Islet of Langerhans (tissue), 1 donor: ENCODE results near the gene SIAH3.
"Not testable (repeated sequence)": the region's sequence is repeated elsewhere in the genome, so short reads cannot be mapped to it uniquely, and the experiment has no call there.

Experiments used
- FAIRE-seq: peaks from one replicate; lab custom pipeline; 2011; peaks lifted over from hg19 to GRCh38; lab: Jason Lieb, UNC

The SIAH3 gene, protein sequence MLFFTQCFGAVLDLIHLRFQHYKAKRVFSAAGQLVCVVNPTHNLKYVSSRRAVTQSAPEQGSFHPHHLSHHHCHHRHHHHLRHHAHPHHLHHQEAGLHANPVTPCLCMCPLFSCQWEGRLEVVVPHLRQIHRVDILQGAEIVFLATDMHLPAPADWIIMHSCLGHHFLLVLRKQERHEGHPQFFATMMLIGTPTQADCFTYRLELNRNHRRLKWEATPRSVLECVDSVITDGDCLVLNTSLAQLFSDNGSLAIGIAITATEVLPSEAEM

DNA sequence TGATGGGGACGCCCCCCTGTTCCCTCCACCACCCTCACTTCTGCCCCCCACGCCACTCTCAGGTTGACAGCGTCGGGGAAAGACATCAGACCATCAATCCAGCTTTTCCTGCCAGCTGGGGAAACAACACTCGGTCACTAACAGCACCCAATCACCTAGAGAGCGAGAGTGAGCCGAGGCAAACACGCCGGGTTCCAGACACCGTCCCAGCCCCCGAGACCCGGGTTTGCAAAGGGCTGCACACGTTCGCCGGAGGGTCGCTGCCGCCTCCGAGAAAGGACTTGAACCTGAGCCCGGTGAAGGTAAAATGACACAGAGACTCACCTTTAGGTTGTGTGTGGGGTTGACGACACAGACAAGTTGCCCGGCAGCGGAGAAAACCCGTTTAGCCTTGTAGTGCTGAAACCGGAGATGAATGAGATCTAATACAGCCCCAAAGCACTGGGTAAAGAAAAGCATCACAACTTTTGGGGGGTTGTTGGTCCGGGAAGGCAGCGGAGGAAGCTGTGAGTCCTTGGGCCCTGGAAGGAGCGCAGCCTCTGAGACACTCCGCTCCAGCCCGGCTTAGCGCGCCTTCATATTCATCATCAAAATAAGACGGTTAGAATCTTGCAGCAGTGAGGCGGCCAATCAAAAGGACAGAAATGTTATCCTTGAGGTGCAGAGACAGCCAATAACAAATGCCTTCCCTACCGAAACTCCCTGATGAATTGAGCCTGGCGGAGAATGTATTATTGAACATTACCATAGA is at the start of gene SIAH3:
Gene SIAH3, minus strand, starts transcription at position 583 of the 751 bp plus-strand sequence. Its CDS starts 124 bp downstream, at position 459.
- FAIRE-seq: no peak

DNA sequence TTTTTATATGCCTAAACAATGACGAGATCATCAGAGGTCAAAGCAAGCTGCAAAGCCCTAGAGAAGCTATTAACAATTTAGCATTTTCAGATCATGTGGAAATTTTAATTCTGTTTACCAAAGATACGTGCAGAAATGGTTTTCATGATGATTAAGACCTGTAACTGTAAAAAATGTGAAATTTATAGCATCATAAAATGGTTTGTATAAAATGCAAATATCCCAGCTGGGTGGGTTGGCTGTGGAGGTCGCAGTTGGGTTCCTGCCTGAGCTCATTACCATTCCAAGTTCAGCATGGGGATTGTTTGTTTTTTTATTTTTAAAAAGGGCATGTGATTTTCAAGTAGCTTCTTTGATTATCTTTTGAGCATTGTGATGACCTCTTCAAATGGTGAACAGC is 47.9 kb upstream of the SIAH3 start:
- no peak for FAIRE-seq

DNA sequence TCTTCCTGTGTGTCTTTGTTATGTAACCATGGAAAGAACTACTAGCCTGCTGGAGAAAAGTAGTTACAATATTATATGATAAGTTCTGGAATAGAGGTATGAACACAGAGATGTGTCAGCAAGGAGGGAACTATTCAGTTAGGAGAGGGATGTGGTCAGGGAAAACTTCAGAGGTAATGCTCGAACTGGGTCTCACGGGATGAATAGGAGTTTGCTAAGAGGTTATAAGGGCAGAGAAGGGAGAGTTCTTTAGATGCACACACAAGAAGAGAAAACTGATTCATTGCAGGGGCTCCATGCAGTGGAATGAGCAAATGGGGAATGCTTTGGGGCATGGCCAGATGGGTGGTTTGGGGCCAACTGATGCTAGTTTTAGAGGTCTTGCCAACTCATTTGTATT is 46.0 kb upstream of the SIAH3 start:
- FAIRE-seq: no peak

DNA sequence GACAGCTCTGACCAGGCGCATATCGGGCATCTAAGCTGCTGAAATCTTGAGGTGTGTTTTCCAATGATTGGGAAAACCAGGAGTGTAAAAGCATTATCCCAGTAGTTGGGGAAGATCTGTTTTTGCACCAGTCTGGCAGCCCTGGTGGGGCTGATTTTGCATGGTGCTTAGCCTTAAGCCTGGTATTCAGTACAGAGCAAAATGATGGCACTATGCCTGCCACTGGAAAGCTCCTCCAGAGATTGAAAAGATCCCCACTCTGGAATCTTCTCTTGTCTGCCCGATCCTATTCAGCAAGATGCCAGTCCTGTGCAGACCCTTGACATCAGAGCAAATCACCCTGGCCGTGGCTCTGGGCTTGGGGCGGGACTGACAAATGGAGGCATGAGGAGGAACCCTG is 44.7 kb upstream of the SIAH3 start:
- no peak for FAIRE-seq

DNA sequence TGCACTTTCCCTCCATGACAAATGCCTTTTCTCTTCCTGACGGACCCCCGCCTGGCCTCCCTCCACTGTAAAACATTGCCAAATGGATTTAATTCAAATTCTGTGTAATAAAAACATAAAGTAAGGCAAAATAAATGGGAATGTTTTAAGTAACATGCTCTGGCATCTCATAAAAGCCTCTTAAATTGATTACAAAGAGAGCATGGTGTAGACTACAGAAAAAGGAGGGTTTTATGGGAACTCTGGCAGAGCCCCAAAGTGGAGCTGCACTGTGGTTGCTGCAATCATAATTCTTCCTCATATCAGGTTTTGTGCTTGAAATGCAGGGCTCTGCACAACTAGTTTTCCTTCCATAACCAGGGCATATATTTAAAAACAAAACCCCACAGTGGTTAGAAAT is 44.3 kb upstream of the SIAH3 start:
- no peak for FAIRE-seq

DNA sequence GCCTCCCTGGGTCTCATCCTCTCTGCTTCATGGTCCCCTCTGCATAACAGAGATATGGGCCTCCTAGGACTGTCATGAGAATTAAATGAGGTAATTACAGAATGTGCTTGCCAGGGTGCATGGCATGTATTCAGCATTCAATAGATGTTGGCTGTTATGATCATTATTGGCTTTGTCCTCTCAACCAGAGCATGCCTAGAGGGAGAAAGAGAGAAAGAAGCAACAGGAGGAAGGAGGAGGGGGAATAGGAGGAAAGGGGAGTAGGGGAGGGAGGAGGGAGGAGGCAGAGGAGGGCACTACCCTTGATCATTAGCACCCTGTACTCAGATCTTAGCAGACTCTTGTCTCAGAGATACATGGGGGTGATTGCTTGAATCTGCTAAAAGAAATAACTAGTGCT is 41.0 kb upstream of the SIAH3 start:
- no peak for FAIRE-seq

DNA sequence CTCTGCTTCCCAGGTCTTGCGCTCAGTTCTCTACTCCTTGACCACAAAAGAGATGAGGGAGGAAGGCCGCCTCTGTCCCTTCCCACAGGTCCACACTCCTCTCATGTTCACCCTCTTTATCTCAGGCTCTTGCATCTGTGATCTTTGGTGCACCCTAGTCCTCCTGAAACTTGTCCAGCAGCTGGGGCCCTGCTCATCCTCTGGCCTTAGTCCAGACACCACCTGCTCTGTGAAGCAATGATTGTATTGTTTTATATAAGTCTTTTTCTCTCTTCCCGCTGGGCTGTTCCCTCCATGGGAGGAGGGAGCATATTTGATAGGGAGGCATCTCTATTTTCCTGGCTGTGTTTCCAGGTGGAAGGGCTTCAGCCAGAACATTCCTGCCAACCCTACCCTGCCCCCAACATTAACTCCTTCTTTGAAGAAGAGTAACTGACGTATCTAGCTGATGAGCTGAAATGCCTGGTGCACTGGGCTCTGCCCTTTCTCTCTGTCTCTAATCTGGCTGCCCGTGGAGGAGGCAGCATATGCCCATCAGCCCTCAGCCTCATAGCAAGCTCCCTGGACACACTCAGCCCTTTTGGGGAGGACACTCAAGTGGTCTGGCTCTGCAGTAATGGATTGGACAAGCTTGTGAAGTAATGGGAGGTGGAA is 38.2 kb upstream of the SIAH3 start:
- no peak for FAIRE-seq

DNA sequence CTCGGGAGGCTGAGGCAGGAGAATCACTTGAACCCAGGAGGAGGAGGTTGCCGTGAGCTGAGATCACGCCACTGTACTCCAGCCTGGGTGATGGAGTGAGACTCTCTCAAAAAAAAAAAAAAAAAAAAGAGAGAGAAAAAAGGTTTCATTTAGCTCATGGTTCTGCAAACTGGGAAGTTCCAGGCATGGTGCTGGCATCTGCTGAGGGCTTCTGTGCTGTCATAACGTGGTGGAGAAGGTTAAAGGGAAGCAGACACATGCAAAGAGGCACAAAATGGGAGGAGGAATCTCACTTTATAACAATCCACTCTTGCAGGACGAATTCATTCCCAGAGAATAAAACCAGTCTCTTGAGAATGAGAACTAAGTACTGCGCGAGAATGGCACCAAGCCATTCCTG is 34.9 kb upstream of the SIAH3 start:
- FAIRE-seq: no peak

DNA sequence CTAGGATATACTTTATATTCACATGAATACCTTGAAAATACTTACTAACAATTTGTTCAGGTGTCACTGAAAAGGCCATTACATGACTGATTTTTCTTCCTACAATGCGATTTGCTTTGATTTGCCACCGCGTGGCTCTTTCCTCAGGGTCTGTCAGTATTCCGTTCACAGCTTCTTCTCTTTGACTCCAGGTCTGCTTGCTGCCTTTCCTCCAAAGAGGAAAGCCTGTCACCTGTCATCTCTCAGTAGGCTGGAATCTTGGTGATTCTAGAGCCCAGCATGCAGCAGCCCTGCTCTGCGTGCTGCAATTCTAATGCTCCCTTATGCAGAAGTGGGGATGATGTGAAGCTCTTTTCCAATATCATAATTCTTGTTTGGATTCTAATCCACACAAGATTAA is 33.6 kb upstream of the SIAH3 start:
- FAIRE-seq: no peak

DNA sequence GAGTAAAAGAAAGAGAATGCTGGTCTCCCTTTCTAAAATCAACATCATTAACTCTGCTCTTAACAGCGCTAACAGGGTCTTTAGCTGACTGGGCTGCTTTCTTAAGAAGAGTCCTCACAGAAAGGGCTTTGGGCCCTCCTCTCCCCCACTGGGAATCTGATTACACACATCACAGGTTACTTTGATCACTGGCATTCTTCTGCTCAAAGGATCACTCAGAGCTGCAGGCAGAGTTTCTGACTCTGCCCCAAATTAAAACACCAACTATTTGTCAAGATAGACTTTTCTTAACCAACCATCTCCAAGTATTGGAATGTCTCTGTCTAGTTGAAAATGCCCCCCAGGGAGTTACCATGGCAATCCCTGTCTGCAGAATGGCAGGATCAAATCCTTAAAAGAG is 31.1 kb upstream of the SIAH3 start:
- FAIRE-seq: no peak

DNA sequence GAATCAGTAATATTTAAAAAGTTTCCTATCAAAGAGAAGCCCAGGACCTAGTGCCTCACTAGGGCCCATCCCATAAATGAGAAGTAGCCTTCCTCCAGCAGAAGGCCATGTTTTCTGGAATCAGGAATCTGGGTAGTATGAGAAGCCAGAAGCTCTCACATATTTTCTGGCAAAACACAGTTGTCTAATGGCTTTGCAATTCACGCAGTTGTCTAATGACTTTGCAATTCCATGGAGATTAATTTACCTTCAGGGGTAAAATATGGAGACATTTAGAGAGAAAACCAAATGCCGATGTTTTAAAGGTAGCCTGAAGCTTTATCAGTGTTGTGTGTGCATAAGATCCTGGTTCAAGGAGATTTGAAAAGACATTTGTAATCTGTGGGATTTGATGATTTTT is 29.8 kb upstream of the SIAH3 start:
- FAIRE-seq: no peak

DNA sequence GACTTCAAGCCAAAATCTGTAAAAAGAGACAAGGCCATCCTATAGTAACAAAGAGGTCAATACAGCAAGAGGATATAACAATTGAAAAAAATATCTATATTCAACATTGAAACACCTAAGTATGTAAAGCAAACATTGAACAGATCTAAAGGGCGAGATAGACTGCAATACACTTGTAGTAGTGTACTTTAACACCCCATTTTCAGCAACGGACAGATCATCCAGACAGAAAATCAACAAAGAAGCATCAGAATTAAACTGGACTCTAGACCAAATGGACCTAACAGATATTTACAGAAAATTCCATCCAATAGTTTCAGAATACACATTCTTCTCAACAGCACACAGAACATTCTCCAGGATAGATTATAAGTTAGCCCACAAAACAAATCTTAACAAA is 28.7 kb upstream of the SIAH3 start:
- no peak for FAIRE-seq

DNA sequence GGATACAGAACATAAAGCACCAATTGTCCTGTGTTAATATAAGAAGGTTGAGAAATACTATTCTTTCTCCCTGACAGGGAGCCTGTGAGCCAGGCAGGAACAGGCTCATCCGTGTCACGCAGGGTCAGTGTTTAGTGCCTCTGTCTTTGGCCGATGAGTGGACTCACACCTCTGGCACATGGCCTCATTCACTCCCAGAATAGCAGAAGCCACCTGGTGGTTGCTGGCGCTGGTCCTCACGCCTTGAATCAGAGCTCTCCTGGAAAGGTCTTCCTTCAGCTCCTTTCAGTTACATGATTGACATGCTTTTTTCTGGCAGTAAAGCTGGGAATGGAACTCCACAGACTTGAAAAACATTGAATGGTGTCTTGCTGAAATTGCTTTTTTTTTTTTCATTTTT is 28.1 kb upstream of the SIAH3 start:
- FAIRE-seq: no peak

DNA sequence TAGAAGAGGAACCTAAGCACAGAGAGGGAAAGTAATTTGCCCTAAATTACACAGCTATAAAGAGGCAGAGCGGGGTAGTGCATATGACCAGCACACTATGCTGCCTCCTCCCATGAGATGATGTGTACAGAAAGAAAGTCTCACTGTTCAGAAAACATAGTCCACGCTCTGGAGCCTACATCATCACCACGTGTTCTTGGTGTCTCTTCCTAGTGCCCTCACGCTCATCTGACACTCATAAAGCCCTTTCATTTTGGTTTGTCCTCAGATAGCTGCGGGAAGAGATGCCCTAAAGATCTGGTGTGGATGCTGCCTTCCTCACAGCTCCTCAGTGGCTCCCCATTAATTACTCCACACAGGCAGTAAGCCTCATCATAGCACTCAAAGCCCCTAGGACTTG is 27.4 kb upstream of the SIAH3 start:
- FAIRE-seq: no peak

DNA sequence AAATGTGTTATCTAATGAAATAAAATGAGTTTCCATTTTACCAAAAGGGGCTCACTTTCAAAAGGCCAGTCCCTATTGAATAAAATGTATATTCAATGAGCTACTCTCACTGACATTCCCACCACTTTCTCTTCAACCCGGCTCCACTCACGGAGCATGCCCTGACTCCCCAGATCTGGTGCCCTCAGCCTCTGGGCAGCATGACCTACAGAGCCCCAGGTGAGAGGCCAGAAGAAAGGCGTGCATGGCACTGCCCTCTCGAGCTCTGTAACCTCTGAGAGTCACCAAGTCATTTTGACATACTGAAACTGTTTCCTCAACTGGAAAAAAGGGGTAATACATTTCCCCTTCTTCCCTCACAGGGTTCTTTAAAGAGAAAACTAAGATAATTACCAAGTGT is 25.2 kb upstream of the SIAH3 start:
- no peak for FAIRE-seq

DNA sequence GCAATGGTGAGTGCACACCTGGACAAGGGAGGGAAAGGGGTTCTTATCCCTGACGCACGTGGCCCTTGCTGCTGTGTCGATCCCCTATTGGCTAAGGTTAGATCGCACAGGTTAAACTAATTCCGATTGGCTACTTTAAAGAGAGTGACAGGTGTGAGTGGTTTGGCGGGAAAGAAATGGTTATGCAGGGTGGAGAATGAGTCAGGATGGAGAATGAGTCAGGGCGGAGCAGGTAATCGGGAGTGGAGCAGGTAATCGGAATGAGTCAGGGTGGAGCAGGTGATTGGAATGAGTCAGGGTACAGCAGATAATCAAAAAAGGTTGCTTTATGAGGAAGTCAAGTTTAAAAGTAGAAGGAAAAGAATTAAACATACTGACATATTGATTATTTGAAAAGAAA is 24.4 kb upstream of the SIAH3 start:
- no peak for FAIRE-seq

DNA sequence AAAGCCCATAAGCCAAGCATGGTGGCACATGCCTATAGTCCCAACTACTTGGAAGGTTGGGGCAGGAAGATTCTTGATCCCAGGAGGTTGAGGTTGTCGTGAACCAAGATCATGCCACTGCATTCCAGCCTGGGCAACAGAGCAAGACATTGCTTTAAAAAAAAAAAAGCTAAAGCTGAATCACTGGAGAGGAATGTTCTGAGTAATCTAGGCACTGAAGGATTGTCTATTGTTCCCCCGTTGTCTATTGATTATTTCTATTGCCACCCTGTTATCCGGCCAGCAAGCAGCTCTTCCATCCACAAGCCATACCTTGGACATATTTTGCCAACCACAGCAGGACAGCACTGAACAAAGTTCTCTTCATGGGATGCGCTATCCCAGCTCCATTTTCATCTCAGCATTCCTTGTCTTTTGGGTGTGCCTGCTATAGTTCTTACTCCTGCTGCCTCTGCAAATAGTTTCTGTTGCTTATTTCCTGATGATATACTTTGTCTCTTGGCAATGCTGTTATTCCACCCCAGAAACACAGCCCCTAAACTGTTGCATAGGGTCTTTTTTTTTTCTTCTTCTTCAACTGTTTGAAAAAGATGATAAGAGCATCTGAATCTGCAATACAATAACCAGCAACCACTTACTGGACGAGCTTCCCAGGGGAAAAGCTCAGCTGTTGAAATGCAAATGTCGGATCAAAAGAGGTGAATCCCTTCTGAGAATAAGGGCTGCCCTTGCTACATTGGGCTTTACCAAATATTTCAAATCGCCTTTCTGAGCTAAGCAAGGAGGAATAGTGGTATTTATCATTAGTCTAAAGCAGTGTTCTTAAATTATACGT is 22.2 kb upstream of the SIAH3 start:
- no peak for FAIRE-seq

DNA sequence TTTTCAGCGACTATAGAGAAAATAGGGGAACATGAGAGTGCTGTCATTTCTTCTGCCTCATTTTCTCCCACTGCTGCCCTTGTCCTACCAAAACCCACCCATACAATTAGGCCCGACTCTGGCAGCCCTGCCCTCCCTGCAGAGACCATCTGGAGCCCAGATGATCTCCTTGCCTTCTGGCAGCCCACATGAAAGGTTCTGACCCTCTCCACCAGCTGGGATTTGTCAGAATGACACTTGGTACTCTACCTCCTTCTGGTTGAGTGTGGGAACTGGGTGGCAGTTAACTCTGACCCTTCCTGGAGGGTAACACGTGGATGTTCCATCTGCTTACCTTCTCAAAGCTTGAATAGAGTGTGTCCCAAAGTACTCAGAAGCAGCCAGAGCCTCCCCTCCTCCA is 21.0 kb upstream of the SIAH3 start:
- no peak for FAIRE-seq

DNA sequence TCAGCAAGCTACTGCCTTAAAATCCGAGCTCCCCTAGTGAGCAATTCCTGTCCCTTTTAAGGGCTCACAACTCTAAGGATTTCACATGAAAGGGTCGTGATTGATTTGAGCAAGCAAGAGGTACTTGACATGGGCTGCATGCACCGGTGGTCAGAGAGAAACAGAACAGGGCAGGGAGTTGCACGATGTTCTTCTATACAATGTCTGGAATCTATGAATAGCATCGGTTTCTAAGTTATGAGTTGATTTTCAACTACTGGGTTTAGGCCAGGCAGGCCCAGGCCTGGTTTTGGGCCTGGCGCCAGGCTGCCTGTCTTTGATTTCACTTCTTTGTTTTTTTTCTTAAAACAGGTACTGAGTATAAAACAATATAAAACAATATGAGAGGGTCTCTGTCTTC is 19.6 kb upstream of the SIAH3 start:
- FAIRE-seq: not testable (repeated sequence)

DNA sequence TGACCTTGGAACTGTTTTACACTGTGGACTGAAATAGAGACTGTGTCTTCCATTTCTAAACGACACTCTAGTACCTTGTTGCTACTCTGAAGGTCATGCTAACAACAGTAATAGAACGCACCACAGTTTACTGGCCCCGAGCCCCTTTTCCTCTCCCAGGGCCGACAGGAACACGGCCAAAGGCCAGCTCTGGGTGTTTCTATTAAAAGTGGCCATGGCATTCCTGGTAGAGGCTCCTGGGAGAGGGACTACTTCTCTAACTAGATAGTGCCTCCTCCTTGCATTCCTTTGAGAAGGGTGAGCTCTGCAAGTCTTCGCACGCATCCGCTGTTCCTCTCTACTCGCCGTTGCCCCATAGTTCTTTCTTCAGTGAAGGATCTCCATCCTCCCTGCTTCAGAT is 18.7 kb upstream of the SIAH3 start:
- no peak for FAIRE-seq

DNA sequence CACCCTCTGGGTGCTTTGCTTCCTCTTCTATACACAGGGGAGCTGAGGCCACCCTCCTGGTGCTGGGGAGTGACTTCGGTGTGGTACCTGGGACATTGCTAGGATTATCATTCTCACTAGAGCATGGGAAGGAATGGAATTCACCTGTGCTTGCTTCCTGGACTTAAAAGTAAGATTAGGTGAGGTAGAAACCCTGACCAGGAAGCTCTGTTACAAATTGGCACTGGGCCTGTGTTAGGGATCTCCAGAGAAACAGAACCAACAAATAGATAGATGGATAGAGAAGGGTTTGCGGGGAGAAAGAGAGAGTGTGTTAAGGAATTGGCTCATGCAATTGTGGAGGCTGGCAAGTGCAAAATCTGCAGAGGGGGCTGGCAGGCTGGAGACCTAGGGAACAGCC is 13.9 kb upstream of the SIAH3 start:
- no peak for FAIRE-seq

DNA sequence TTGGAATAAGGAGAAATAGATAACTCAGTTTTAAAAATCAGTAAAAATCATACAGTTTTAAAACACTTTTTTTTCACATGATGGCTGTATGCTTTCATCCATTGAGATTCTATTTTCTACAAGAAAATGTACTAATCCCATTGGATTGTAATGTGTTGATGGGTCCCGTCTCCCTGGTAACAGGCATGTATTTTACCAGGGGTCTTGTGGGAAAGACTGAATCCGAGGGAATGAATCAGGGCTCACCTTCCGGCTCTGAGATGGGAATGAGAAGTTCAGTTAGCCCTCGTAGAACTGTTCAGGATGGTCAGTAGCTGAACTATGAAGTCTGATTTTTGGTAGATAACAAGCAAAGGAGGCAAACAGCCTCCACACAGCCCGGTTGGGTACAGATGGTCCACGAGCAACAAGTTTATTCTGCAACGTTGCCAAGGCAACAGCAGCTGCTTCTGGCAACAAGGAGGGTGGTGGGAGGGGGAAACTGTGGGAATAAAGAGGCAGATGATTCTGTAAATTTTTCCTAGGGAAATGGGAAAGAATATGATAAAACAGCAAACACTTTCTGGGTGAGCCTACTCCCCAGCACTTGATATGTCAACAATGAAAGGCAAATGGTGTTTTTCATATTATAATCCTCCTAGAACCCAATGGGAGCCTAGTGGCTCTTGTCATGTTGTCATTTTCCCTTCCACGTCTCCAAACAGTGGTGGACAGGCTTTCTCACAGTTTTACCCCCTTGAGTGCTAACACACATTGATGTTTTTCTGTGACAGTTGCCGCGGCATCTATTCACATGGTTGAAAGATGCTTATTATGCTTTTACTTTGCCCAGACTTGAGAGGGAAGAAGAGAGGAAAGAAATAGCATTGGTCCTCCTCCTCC is 12.4 kb upstream of the SIAH3 start:
- no peak for FAIRE-seq
